ENCODE results near the gene SNAP25.

The SNAP25 gene

GRCh38 chr20:10307359-10307735 is 88.7 kb downstream of the SNAP25 start:
- no peak overlapping the region for H3K4me2 ChIP-seq (ENCODE audit: low read depth, low read length)
- H3F3A ChIP-seq (ENCODE audit: insufficient read depth, low read length): no peaks in the 10 kb centered on the region
- no peaks in the 10 kb centered on the region for H3K9me3 ChIP-seq (replicated peaks; ENCODE audit: insufficient read depth, low read length)
- no peak for DNase-seq
- H3K4me3 ChIP-seq (ENCODE audit: low read length): no peak overlapping the region
- no peaks in the 10 kb centered on the region for H3K36me3 ChIP-seq (replicated peaks; ENCODE audit: insufficient read depth, low read length)
- no peak overlapping the region for H3K27ac ChIP-seq (ENCODE audit: low read length)
- H3K27me3 ChIP-seq (replicated peaks; ENCODE audit: insufficient read depth, low read length): no peaks in the 10 kb centered on the region
- H3K9me2 ChIP-seq (replicated peaks; ENCODE audit: insufficient read depth, low read length): no peaks in the 10 kb centered on the region
- H3K79me2 ChIP-seq (ENCODE audit: low read length): no peaks in the 10 kb centered on the region
- no peaks in the 10 kb centered on the region for H4K20me1 ChIP-seq (ENCODE audit: insufficient read depth, low read length)
- no peak overlapping the region for H3K9ac ChIP-seq (ENCODE audit: low read length)
- H3K4me1 ChIP-seq (ENCODE audit: low read length): no peaks in the 10 kb centered on the region
- H2AFZ ChIP-seq (ENCODE audit: low read length): no peak overlapping the region
- TF ChIP-seq CTCF (IDR thresholded peaks at IDR 0.05; ENCODE audit: low read length) (no peak), EZH2 (optimal IDR thresholded peaks at IDR 0.05; ENCODE audit: low read depth, low read length) (no peak), EZH2phosphoT487 (IDR thresholded peaks at IDR 0.05; ENCODE audit: low read length) (no peak)

- Histone ChIP-seq H3K27me3 (replicated peaks; ENCODE audit: insufficient read depth, low read length) (no peaks in the 10 kb centered on the region), H3K4me1 (ENCODE audit: low read length) (no peaks in the 10 kb centered on the region), H4K20me1 (ENCODE audit: insufficient read depth, low read length) (no peaks in the 10 kb centered on the region), H2AFZ (ENCODE audit: low read length) (no peak overlapping the region), H3K9me2 (replicated peaks; ENCODE audit: insufficient read depth, low read length) (no peaks in the 10 kb centered on the region), H3K4me3 (ENCODE audit: low read length) (no peak overlapping the region), H3K27ac (ENCODE audit: low read length) (no peak overlapping the region), H3K79me2 (ENCODE audit: low read length) (no peaks in the 10 kb centered on the region), H3K9me3 (replicated peaks; ENCODE audit: insufficient read depth, low read length) (no peaks in the 10 kb centered on the region), H3K9ac (ENCODE audit: low read length) (no peak overlapping the region), H3K36me3 (replicated peaks; ENCODE audit: insufficient read depth, low read length) (no peaks in the 10 kb centered on the region), H3F3A (ENCODE audit: insufficient read depth, low read length) (no peaks in the 10 kb centered on the region), H3K4me2 (ENCODE audit: low read depth, low read length) (no peak overlapping the region)
- DNase-seq: no peak
- TF ChIP-seq EZH2phosphoT487 (IDR thresholded peaks at IDR 0.05; ENCODE audit: low read length): no peak
- no peak for TF ChIP-seq CTCF (IDR thresholded peaks at IDR 0.05; ENCODE audit: low read length)
- TF ChIP-seq EZH2 (optimal IDR thresholded peaks at IDR 0.05; ENCODE audit: low read depth, low read length): no peak
Observed at GRCh38 chr20:10308652-10309051, 90.0 kb downstream of the SNAP25 start.

- H3K4me1 ChIP-seq (ENCODE audit: low read length): no peaks in the 10 kb centered on the region
- no peak for TF ChIP-seq EZH2 (optimal IDR thresholded peaks at IDR 0.05; ENCODE audit: low read depth, low read length)
- no peaks in the 10 kb centered on the region for H3F3A ChIP-seq (ENCODE audit: insufficient read depth, low read length)
- no peak overlapping the region for H3K4me3 ChIP-seq (ENCODE audit: low read length)
- no peaks in the 10 kb centered on the region for H3K27me3 ChIP-seq (replicated peaks; ENCODE audit: insufficient read depth, low read length)
- no peaks in the 10 kb centered on the region for H3K79me2 ChIP-seq (ENCODE audit: low read length)
- no peak overlapping the region for H3K27ac ChIP-seq (ENCODE audit: low read length)
- no peak overlapping the region for H3K4me2 ChIP-seq (ENCODE audit: low read depth, low read length)
- no peak for DNase-seq
- H3K9ac ChIP-seq (ENCODE audit: low read length): no peak overlapping the region
- H3K9me3 ChIP-seq (replicated peaks; ENCODE audit: insufficient read depth, low read length): no peaks in the 10 kb centered on the region
- H3K36me3 ChIP-seq (replicated peaks; ENCODE audit: insufficient read depth, low read length): no peaks in the 10 kb centered on the region
- H2AFZ ChIP-seq (ENCODE audit: low read length): no peak overlapping the region
- no peaks in the 10 kb centered on the region for H3K9me2 ChIP-seq (replicated peaks; ENCODE audit: insufficient read depth, low read length)
- no peaks in the 10 kb centered on the region for H4K20me1 ChIP-seq (ENCODE audit: insufficient read depth, low read length)
Observed at GRCh38 chr20:10309326-10309725, 90.7 kb downstream of the SNAP25 start.

- TF ChIP-seq CTCF (IDR thresholded peaks at IDR 0.05; ENCODE audit: low read length): no peak
- TF ChIP-seq EZH2phosphoT487 (IDR thresholded peaks at IDR 0.05; ENCODE audit: low read length): no peak
- no peak for TF ChIP-seq EZH2 (optimal IDR thresholded peaks at IDR 0.05; ENCODE audit: low read depth, low read length)
- H3K9me2 ChIP-seq (replicated peaks; ENCODE audit: insufficient read depth, low read length): no peaks in the 10 kb centered on the region
- no peaks in the 10 kb centered on the region for H3K4me1 ChIP-seq (ENCODE audit: low read length)
- no peak overlapping the region for H2AFZ ChIP-seq (ENCODE audit: low read length)
- H3F3A ChIP-seq (ENCODE audit: insufficient read depth, low read length): no peaks in the 10 kb centered on the region
- H3K9me3 ChIP-seq (replicated peaks; ENCODE audit: insufficient read depth, low read length): no peaks in the 10 kb centered on the region
- no peak overlapping the region for H3K4me2 ChIP-seq (ENCODE audit: low read depth, low read length)
- no peaks in the 10 kb centered on the region for H4K20me1 ChIP-seq (ENCODE audit: insufficient read depth, low read length)
- no peaks in the 10 kb centered on the region for H3K36me3 ChIP-seq (replicated peaks; ENCODE audit: insufficient read depth, low read length)
- DNase-seq: no peak
- no peaks in the 10 kb centered on the region for H3K79me2 ChIP-seq (ENCODE audit: low read length)
- H3K27me3 ChIP-seq (replicated peaks; ENCODE audit: insufficient read depth, low read length): no peaks in the 10 kb centered on the region
- no peak overlapping the region for H3K27ac ChIP-seq (ENCODE audit: low read length)
- no peak overlapping the region for H3K4me3 ChIP-seq (ENCODE audit: low read length)
- H3K9ac ChIP-seq (ENCODE audit: low read length): no peak overlapping the region
Observed at GRCh38 chr20:10312111-10312510, 93.5 kb downstream of the SNAP25 start.
